Suprapubic skin (tissue), 4 donors: ENCODE data around the gene UGT1A10. TPM values are rescaled to one million over a fixed set of nuclear protein-coding genes. Genes with fewer than 3 reads are reported as not detected.
"Not testable (repeated sequence)": the region's sequence is repeated elsewhere in the genome, so short reads cannot be mapped to it uniquely, and the experiment has no call there.

Experiments used
- DNase-seq, 2 donors: peaks; one replicate each; pipeline ENCODE4 v3.0.0-alpha.2; 2019; ENCODE audit warnings: low spot score in 2 of 2
- H3K27ac ChIP-seq: fragments of 200-600 bp; sonication (generic); one replicate; pipeline ENCODE4 v1.5.1; 2019
- H3K27me3 ChIP-seq: fragments of 200-600 bp; sonication (generic); one replicate; pipeline ENCODE4 v1.5.1; 2019
- H3K36me3 ChIP-seq: fragments of 200-600 bp; sonication (generic); one replicate; pipeline ENCODE4 v1.5.1; 2019
- H3K4me1 ChIP-seq: fragments of 200-600 bp; sonication (generic); one replicate; pipeline ENCODE4 v1.5.1; 2019
- H3K4me3 ChIP-seq: fragments of 200-600 bp; sonication (generic); one replicate; pipeline ENCODE4 v1.5.1; 2019; ENCODE audit warnings: mild to moderate bottlenecking
- H3K9me3 ChIP-seq: fragments of 200-600 bp; sonication (generic); one replicate; pipeline ENCODE4 v1.5.1; 2019
- CTCF ChIP-seq, 2 donors: fragments of 200-600 bp in 1 of 2; fragments of 450-650 bp in 1 of 2; sonication (generic) in 1 of 2; IDR thresholded peaks; one replicate each; pipeline ENCODE4 v1.5.1; 2016 to 2019; ENCODE audit warnings: antibody characterized with exemption in 2 of 2, mild to moderate bottlenecking in 1 of 2, moderate library complexity in 1 of 2
- EP300 ChIP-seq: sonication (generic); formaldehyde crosslinking; IDR thresholded peaks from one replicate; pipeline ENCODE4 v1.6.1; 2017; ENCODE audit warnings: antibody characterized with exemption
- POLR2A ChIP-seq, 2 donors: fragments of 450-650 bp; IDR thresholded peaks; one replicate each; pipeline ENCODE4 v1.6.1; 2017; ENCODE audit warnings: antibody characterized with exemption in 2 of 2, mild to moderate bottlenecking in 2 of 2, moderate library complexity in 2 of 2
- POLR2AphosphoS5 ChIP-seq, 3 donors: sonication (generic); formaldehyde crosslinking; IDR thresholded peaks; one replicate each; pipeline ENCODE4 v1.6.1; 2017; ENCODE audit warnings: antibody characterized with exemption in 3 of 3
- WGBS: methylation state at CpG from one replicate; pipeline ENCODE4 v1.1.5; 2018; 5-methylcytosine and 5-hydroxymethylcytosine counted together
- total RNA-seq, 4 donors: library from RNA; depleted of rRNA; stranded (reverse); fragments of >200 nt; gene quantifications; one replicate each; pipeline ENCODE4 v1.1.0, GENCODE V29; 2016

The UGT1A10 gene
- total RNA-seq, result not detected

DNA sequence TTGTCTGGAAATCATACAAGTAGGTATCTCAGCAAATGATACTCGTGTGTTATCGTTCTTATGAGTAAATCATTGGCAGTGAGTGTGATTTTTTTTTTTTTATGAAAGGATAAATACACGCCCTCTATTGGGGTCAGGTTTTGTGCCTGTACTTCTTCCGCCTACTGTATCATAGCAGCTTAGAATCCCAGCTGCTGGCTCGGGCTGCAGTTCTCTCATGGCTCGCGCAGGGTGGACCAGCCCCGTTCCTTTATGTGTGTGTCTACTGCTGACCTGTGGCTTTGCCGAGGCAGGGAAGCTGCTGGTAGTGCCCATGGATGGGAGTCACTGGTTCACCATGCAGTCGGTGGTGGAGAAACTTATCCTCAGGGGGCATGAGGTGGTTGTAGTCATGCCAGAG, at the start of gene UGT1A10:
Gene UGT1A10 (plus strand): TSS at position 143 of the 400 bp plus-strand sequence. CDS start 75 bp downstream, at position 218.
- not testable (repeated sequence) for H3K27me3 ChIP-seq, DNase-seq, H3K36me3 ChIP-seq, H3K9me3 ChIP-seq, H3K27ac ChIP-seq, H3K4me3 ChIP-seq, H3K4me1 ChIP-seq
- WGBS, result 82% methylated on average over 10 of the region's 10 CpGs

DNA sequence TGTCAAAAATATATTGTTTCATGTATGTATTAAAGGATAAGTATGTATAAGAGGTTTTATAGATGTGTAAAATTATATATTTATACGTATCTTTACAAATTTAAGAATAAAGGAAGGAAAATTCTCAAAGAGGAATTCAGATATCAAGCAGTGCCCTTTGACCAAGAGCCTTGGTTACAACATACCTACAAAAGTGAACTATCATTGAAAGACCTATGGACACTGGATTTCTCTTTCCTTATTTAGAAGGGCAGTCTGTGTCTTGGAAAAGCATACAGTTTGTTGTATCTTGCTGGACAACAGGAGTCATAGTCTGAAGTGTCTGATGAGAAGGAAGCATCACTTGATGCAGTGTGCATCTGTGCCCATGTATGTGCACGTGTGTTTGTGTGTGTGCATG, 47.8 kb upstream of the UGT1A10 start:
- 96% methylated on average over 2 of the region's 2 CpGs for WGBS
- Histone ChIP-seq H3K36me3 (no peaks in the 10 kb centered on the region), H3K27ac (no peak overlapping the region), H3K27me3 (peaks cover 3% of the 10 kb centered on the region), H3K4me1 (no peaks in the 10 kb centered on the region), H3K9me3 (no peaks in the 10 kb centered on the region), H3K4me3 (no peak overlapping the region)
- DNase-seq, result no peak
- TF ChIP-seq POLR2AphosphoS5 (IDR thresholded peaks at IDR 0.05) (no peak), EP300 (no peak), POLR2A (IDR thresholded peaks at IDR 0.05) (no peak), CTCF (IDR thresholded peaks at IDR 0.05) (no peak)

- WGBS, result 80% methylated on average over 1 of the region's 1 CpG
- not testable (repeated sequence) for DNase-seq, H3K9me3 ChIP-seq
Measured at GRCh38 chr2:233592706-233593105, 43.5 kb upstream of the UGT1A10 start.

DNA sequence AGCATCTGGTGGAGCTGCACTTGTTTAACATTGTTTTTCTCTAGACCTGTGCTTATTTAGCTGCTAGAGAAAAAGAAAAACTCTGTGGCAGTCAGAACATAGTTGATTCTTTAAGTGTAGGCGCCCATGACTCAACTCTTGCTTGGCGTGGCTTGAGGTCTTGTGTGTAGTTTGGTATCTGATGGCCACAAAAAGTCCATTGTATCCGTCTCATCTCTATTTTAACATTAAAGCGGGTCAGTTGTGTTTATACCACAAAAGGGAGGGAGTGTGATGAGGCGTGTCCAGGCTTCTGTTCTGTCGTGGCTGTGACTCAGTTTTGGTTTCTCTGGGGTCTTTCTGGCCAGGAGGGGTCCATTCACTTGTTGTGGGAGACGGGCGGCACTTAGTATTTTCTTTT, 43.0 kb upstream of the UGT1A10 start:
- Histone ChIP-seq H3K27me3 (peaks cover 3% of the 10 kb centered on the region), H3K36me3 (no peaks in the 10 kb centered on the region), H3K4me3 (no peak overlapping the region), H3K27ac (no peak overlapping the region), H3K4me1 (no peaks in the 10 kb centered on the region), H3K9me3 (no peaks in the 10 kb centered on the region)
- TF ChIP-seq POLR2AphosphoS5 (IDR thresholded peaks at IDR 0.05) (no peak), POLR2A (IDR thresholded peaks at IDR 0.05) (no peak), CTCF (IDR thresholded peaks at IDR 0.05) (no peak), EP300 (no peak)
- WGBS, result 84% methylated on average over 8 of the region's 8 CpGs
- no peak for DNase-seq

More at GRCh38 chr2:233592706-233593105, 43.5 kb upstream of the UGT1A10 start:
- not testable (repeated sequence) for H3K36me3 ChIP-seq, H3K4me1 ChIP-seq, H3K4me3 ChIP-seq, H3K27ac ChIP-seq, H3K27me3 ChIP-seq

- no peaks in the 10 kb centered on the region for H3K27me3 ChIP-seq
Measured at GRCh38 chr2:233597522-233597921, 38.7 kb upstream of the UGT1A10 start.

GRCh38 chr2:233598952-233599351, 37.3 kb upstream of the UGT1A10 start:
- no peak for DNase-seq
- H3K27ac ChIP-seq, result no peak overlapping the region
- H3K27me3 ChIP-seq, result no peaks in the 10 kb centered on the region
- H3K36me3 ChIP-seq, result no peaks in the 10 kb centered on the region
- TF ChIP-seq EP300 (no peak), POLR2AphosphoS5 (IDR thresholded peaks at IDR 0.05) (no peak), CTCF (IDR thresholded peaks at IDR 0.05) (no peak), POLR2A (IDR thresholded peaks at IDR 0.05) (no peak)
- H3K4me3 ChIP-seq, result no peak overlapping the region
- no peaks in the 10 kb centered on the region for H3K9me3 ChIP-seq
- no peaks in the 10 kb centered on the region for H3K4me1 ChIP-seq
- WGBS, result 60% methylated on average over 3 of the region's 3 CpGs

More at GRCh38 chr2:233597522-233597921, 38.7 kb upstream of the UGT1A10 start:
- H3K4me3 ChIP-seq, result no peak overlapping the region
- 42% methylated on average over 1 of the region's 1 CpG for WGBS
- TF ChIP-seq POLR2AphosphoS5 (IDR thresholded peaks at IDR 0.05), result no peak
- no peak for TF ChIP-seq CTCF (IDR thresholded peaks at IDR 0.05)
- TF ChIP-seq EP300, result no peak
- TF ChIP-seq POLR2A (IDR thresholded peaks at IDR 0.05), result no peak
- H3K27ac ChIP-seq, result no peak overlapping the region
- no peaks in the 10 kb centered on the region for H3K4me1 ChIP-seq
- DNase-seq, result no peak
- H3K36me3 ChIP-seq, result no peaks in the 10 kb centered on the region
- H3K9me3 ChIP-seq, result no peaks in the 10 kb centered on the region
